GM18861 (cell line): ENCODE results near the gene CLEC16A.

Experiments
- ATAC-seq: cut with Tn5 transposase; IDR thresholded peaks from one replicate; pipeline ENCODE4 v1.9.1; 2021; ENCODE audit not compliant: unreplicated experiment

CLEC16A gene

DNA sequence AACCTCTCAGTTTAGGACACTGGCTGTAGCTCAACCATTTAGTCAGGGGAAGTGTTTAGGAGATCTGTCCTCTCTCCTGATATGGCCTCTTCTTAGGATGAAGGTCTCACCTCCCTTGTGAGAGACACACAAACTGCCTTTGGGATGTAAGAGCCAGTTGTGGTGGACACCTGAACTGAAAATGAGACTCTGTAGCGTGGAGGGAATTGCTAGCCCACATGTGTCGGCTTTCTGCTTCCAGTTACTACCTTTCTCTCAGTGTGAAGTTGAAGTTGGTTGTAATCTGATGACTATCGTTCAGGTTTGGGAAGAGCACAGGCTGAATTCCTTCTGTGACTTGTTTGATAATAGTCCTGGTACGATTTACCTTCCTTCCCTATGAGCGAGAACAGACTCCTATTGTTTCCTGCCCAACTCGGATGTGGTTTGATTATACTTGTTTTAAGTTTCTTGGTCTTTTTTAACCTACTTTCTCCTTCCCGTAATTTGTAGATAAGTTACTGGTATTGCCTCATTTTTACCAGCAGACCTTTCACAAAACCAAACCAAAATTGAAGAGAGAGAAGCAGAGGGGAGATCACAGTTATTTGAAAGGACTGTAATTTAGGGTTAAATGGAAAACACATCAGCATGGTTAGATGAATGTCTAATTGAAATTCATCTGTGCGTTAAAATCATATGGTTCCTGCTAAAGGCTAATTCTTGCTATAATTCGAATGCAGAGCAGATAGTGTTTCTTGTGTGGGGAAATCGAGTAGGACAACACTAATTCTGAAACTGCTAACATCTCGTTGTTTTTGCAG is 43.2 kb downstream of the CLEC16A start:
- ATAC-seq: peak; percentile 18

DNA sequence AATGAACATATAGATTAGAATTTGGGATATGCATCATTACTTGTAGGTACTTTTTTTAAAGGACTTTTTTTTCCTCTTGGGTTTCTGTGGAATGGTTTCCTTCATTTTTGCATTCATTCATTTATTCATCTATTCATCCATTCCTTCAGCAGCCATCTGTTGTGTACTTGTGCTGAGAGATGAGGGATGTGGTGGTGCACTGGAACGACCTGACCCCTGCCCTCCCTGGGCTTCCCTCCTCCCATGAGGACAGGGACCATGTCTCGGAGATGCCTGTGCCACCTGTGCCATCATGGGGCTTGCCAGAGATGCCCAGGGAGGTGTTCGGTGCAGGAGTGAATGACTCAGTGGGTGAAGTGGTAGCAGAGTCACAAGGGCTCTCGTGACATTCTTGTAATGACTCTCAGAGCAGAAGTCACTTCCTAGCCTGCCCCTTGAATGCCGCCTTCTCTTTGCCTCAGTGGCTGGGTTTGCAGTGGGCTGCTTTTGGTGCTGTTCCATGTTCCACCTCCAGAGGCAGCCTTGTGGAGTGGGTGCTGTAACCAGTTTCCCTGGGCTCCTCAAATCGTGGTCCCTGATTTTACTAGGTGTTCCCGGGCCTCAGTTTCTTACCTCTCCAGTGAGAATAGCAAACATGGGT is 43.9 kb downstream of the CLEC16A start:
- ATAC-seq: peak; percentile 52

DNA sequence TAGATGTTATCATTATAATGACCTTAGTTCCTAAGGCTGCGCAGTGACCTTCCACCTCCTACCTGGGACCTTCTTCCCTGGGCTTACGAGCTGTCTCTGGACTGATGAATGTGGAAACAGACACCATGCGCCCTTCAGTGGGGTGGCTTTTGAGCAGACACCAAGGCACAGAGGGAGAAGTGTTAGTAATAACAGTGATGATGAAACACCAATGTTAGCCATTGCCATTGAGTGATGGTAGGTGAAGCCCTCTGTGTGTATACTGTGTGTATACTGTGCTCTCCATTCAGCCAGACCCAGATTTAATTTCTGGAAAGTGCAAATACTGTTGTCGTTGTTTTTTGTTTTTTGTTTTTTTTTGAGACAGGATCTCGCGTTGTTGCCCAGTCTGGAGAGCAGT is 44.5 kb downstream of the CLEC16A start:
- ATAC-seq: no peak

DNA sequence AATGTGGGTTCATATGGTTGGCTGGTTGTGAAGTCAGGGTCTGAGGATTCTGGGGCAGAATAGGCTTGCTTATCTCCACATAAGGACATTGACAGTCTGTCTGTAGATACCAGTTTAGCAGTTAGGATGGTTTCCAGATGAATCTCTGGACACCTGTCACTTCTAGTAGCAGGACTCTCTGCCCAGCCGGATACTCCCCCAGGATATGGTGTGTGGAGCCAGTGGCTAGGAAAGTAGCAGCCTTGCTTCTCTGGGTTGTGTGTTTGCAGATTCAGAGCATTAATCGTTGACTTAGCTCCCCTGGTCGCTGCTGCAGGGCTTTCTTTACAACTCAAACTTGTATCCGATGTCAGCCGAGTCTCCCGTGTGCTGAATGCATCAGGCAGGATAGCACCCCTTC is 45.2 kb downstream of the CLEC16A start:
- no peak for ATAC-seq

DNA sequence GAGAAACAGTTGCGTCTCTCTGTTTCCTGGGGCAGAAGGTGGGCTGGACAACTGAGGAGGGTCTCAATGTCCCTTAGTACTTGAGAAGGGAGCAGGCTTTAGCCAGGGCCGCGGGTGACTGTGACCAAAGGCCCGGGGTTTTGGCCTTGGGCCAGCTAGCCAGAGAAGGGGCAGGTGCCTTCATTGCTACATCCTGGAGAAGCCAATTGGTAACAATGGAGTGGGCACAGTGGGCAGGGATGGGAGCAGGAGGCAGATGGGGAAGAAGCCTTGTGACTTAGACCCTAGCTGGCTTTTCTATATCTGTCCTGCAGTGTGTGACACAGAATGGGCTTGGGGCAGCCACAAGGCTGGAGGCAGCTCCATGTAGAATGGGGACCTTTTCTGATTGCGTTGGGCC is 46.0 kb downstream of the CLEC16A start:
- ATAC-seq: no peak

DNA sequence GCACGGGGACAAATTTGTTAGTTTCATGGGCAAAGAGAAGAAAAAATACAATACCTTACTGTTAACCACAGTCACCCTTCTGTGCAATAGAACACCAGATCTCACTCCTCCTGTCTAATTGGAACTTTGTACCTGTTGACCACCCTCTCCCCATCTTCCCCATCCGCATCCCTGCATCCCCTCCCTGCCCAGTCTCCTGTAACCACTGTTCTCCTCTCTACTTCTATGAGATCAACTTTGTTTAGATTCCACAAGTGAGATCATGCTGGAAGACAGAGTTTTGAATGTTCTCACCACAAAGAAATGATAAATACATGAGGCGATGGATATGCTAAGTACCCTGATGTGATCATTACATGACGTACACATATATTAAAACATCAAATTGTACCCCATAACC is 47.7 kb downstream of the CLEC16A start:
- ATAC-seq: no peak

DNA sequence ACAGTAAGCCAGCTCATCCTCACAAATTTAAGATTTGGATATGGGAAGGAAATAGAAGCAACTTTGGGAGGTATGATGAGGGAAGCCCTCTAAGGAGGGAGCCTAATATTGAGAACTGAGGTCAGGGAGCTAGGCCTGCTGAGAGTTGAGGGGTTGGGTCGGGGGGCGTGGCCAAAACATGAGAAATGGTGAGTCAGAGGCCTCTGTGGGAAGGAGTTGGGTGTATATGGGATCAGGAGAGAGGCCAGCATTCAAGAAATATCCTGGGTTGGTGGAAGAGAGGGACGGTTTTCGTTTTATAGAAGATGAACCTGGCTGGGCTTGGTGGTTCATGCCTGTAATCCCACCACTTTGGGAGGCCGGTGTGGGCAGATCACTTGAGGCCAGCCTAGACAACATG is 48.4 kb downstream of the CLEC16A start:
- no peak for ATAC-seq

DNA sequence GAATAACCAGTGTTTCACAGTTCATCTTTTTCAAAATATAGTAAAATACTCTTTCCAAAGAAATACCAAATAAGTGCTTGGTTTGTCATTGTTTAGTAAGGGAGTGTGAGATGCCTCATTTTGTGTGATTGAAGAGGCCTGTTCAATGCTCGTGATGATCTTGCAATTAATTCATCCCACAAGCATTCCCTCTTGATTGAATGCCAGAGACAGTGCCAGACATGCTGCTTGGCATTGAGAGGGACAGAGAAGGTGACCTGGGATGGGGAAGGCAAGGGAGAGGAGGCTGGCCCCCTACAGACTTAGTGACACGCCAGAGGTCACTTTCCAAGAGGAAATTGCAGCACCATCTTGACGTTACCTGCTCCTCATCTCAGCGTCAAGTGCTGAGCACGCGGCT is 49.3 kb downstream of the CLEC16A start:
- no peak for ATAC-seq

DNA sequence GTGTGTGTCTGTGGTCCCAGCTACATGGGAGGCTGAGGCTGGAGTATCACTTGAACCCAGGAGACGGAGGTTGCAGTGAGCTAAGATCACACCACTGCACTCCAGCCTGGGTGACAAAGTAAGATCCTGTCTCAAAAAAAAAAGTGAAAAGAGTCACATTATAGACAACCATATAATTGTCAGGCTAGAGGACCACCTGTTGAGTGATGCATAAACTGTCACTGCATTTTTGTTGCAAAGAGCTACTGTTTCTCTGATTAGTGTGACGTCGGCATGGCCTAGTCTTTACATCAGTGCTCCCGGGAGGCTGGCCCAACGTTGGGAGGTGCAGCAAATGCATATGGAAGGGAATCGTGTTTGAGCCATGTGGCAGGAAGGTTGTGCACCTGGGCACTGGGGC is 50.2 kb downstream of the CLEC16A start:
- no peak for ATAC-seq

DNA sequence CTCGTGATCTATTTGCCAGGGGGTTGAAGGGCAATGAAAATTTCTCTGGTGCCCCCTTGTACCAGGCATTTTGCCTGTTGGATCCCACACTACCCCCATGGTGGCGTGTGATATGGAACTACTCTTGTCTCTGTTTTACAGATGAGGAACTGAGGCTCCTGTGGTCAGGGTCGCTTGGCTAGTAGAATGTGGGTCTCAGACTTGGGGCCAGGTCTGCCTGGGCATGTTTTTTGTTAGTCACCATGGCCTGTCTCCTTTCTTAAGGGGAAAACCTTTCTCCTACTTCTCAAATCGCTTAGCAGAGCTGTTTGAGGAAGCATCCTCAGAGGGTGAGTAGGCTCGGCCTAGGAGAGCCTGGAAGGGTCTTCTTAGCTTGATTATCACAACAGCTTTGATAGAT is 51.2 kb downstream of the CLEC16A start:
- ATAC-seq: no peak

DNA sequence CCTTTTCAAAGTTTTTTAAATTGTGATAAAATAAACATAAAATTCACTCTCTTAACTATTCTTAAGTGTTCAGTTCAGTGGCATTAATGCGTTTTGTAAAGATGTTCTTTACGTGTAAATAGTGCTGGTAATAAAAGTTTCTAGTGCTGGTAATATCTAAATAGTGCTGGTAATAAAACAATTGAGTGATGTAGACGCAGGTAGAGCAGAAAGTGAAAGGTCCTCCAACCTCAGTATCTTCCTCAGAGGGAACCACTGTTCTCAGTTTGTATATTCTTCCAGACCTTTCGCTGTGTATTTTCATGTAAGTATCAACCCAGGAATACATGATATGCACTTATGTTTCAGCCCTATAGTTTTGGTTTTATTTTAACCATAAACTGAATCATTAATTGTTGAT is 53.1 kb downstream of the CLEC16A start:
- no peak for ATAC-seq

DNA sequence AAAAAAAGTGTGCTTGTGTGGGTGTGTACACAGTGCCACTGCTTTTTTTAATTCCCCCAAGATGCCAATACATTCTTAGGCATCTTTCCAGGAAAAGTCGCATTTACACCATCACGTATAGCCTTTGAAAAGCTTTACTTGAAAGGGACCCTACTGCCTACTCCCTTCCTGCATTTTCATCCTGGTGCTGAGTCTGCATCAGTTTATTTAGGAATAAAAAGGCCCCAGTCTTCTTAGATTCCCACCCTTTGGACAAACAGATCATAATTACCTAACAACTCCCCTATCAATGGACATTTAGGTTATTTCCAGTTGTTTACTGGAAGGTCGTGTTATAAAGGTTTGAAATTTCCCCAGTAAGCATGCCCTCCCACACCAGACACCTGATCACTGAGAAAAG is 54.9 kb downstream of the CLEC16A start:
- ATAC-seq: no peak

DNA sequence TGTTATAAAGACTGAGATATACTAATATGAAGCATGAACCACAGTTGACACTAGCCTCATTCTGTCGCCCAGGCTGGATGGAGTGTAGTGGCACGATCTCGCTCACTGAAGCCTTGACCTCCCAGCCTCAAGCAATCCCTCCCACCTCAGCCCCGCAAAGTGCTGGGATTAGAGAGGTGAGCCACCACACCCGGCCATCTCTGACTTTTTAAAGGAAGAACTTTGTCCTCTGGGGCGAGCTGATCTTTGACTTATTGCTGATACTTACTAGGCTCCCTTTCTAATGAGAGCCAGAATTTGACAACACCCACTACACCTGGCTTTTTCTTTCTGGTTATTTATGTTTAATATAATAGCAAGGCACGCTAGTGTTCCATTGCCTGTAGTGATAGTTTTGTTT is 57.2 kb downstream of the CLEC16A start:
- ATAC-seq: no peak

DNA sequence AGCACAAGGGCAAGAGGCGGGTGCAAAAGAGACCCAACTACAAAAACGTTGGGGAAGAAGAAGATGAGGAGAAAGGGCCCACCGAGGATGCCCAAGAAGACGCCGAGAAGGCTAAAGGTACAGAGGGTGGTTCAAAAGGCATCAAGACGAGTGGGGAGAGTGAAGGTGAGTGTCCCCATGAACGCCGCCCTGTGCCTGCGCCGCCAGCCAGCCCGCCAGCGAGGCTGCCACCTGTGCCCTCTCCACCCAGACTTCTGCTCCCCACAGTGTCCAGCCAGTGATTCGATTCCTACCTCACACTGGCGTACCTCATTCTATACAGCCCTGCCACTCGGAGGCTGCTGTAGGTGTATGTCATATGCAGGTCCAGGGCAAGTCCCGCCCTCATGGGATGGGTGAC is 58.8 kb downstream of the CLEC16A start:
- ATAC-seq: no peak

DNA sequence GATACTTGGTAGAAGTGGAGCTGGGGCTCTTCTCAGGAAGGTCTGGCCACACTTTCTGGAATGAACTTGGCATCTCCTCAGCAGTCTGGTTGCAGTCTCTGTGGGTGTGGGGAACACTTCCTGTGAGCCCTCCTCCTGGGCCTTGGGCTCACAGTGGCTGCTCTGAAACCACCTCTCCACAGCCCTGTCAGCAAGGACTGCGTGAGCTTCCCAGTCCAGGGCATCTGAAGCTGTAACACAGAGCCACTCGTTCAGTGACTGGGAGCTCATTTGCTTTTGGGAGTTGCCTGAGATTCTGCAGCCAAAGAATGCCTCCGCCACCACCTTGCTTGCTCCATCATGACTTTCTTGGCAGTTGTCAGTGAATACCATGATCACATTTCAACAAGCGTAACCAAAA is 60.0 kb downstream of the CLEC16A start:
- no peak for ATAC-seq

DNA sequence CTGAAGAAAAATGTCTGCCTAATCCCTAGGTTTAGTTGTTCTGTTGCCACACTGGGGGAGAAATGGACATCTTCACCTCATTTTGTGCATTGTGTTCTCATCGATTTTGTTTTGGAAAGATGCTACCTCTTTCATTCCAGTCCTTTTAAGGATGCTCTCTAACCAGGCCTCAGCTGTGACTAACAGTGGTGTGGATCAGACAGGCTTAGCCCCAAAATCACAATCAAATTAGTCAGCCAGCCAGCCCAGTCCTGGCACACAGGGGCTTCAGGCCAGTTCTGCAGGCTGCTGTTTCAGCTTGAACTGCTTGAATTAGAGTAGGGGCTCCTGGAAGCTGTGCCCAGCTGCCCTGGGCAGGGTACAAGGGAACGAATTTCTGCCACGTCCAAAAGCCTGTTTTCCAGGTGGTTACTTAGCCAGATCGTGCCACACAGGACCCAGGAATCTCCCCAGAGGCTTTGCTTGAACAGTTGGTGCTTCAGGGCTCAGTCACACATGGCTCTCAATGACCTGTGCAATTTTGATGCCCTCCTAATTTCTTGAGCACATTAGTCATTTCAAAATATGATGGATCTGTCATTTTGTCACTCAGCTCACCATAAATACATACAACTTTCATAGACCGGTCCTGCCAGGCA is 60.7 kb downstream of the CLEC16A start:
- ATAC-seq: no peak

DNA sequence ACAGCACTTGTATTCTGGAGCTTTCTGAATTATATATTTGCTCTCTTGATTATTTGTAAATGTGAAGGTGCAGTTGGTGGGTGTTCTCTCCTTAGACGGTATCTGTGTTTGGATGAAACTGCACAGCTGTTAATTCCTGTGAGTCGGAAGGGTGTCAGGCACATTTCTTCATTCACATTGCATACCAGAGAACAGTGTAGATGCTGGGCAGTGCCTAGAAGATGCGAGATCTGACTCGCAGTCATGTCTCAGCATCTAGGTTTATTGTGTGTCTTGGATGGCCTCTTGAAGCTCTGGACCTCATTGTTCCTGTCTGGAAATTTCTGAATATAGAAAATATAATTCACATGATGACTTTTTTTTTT is 61.2 kb downstream of the CLEC16A start:
- no peak for ATAC-seq

DNA sequence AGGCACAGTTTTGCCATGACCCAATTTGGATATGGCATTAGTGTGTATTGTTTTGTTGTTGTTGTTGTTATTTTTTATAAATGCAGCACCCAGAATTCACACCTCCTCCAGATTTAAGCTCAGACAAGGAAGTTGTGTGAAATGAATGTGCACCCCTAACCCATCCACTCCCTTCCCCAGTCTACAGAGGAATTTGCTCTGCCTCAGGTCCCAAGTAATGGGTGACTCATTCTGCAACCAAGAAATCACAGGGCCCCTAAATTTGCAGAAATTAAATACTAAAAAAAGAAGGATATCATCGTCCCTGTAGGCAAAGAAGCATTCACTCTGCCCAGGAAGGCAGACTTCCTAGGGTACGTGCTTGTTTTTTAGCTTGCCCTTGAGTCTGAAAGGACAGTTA is 62.3 kb downstream of the CLEC16A start:
- no peak for ATAC-seq

DNA sequence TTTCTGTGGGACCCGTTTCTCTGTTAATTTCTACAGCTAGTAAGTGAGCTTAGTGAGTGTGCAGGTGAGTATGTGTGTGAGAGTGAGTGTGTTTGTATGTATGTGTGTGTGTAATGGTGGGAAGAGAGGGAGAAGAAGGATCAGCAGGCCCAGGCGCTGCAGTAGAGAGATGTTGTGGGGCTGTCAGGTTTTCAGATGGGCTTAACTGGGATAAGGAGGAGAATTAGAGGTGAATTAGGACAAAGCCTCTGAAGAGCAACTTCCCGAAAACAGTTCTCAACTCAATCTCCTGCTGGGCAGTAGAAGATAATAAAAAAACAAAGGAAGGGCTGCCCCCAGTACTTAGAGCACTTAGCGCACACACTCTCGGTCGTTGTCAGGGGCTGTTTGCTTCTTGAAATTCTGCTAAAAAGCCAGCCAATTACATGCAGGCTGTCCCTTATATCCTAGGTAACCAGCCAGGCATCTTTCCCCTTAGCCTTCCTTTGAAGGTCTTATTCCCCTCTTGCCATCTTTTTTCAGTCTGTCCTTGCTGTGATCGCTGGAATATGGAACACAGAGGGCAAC is 63.4 kb downstream of the CLEC16A start:
- ATAC-seq: no peak

DNA sequence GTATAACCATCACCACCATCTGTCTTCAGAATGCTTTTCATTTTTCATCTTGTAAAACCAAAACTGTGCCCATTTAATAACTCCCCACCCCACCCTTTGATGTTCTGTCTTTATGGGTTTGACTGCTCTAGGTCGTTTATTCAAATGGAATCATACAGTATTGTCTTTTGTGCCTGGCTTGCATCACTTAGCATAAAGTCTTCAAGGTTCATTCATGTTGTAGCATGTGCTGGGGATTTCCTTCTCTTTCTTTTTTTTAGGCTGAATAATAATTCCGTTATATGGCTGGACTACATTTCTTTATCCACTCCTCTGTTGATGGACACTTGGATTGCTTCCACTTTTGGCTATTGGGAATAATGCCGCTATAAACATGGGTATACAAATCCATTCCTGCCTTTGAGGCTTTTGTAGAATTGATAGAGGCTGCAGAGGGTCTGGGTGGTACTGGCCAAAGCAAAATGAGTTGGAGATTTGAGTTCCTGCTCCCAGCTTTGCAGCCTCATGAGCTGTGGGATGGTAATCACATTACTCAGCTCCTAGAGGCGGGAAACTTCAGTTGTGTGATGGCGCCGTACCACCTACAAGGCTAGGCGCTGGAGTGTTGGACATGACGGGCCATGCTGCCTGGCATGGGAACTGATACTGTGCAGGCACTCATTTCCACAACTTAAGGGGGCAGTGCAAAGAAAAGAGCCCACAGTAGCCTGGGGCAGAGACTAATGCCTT is 64.8 kb downstream of the CLEC16A start:
- ATAC-seq: no peak

DNA sequence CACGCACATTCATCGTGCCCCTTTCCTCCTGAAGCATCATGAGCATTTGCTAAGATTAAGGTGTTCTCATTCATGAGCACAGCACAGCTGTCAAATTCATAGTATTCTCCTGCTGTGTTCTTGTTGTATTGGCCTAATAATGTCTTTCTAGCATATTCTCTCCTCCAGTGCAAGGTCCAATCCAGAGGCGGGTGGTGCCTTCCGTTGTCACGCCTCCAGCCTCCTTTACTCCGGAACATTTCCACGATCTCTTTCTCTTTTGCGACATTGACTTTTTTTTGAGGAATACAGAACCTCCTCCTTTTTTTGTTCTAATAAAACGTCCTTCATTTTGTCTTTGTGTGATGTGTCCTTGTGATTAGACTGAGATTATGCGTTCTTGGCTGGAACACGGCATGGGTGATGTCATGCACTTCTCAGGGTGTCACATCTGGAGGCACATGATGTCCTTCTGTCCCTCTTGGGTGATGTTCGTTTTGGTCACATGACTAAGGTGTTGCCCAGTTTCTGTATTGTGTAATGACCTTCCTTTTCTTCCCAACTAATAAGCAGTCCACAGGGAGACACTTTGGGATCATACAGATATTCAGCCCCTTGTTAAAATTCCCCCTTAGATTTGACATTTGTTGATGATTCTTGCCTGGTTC is 66.3 kb downstream of the CLEC16A start:
- ATAC-seq: no peak
